ENCODE results near the gene HOXA10.

DNA sequence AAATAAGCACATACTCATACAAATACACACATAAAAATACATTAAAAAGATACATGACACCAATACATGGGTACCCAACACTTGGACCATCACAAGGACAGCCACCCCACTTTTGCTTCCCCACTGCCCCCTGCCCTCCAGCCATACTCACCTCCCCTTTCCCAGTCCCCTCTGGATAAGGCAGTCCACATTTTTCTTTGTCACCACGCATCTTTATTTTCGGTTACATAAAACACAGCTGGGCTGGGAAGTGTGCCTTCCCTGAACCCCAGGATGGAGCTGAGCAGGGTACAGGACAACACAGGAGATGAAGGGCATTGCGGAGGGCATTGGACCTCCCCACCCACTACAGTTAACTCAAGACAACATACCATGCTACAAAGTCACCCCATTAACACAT, 20.6 kb downstream of the HOXA10 start:
- TF ChIP-seq, protein P1, sequence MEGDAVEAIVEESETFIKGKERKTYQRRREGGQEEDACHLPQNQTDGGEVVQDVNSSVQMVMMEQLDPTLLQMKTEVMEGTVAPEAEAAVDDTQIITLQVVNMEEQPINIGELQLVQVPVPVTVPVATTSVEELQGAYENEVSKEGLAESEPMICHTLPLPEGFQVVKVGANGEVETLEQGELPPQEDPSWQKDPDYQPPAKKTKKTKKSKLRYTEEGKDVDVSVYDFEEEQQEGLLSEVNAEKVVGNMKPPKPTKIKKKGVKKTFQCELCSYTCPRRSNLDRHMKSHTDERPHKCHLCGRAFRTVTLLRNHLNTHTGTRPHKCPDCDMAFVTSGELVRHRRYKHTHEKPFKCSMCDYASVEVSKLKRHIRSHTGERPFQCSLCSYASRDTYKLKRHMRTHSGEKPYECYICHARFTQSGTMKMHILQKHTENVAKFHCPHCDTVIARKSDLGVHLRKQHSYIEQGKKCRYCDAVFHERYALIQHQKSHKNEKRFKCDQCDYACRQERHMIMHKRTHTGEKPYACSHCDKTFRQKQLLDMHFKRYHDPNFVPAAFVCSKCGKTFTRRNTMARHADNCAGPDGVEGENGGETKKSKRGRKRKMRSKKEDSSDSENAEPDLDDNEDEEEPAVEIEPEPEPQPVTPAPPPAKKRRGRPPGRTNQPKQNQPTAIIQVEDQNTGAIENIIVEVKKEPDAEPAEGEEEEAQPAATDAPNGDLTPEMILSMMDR (IDR thresholded peaks at IDR 0.05; ENCODE audit: low read depth, low read length), result no peak
- no peak for TF ChIP-seq EZH2phosphoT487 (IDR thresholded peaks at IDR 0.05; ENCODE audit: low read depth)
